Stimulated activated naive CD4-positive, alpha-beta T cell (primary cell): Measurements from ENCODE around the gene RGS7.
"Not testable (repeated sequence)": the region's sequence is repeated elsewhere in the genome, so short reads cannot be mapped to it uniquely, and the experiment has no call there.

Experiments used
- DNase-seq, 6 experiments: peaks; one replicate each; lab custom pipeline; 2025; lab: John Stamatoyannopoulos, UW

The RGS7 gene

DNA sequence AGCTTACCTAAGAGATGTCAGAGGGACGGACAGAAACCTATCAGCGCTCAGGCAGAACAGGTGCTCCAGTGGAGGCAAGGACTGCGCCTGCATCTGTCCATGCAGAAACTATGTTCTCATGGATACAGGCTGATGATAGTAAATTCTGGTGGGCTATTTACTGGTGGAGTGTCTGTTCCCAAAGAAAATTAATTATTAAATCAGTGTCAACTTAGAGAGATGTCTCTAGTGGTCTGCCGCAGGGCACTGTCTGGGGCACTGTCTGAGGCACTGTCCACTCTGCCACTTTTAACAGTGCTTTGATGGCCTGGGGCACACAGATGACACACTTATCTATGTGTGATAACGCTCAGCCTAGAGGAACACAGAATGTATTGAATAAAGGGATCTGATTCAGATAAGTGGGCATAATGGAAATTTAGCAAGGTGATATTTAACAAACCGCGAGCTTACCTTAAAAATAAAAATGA lies 148.1 kb downstream of the RGS7 start:
- no peak for DNase-seq

DNA sequence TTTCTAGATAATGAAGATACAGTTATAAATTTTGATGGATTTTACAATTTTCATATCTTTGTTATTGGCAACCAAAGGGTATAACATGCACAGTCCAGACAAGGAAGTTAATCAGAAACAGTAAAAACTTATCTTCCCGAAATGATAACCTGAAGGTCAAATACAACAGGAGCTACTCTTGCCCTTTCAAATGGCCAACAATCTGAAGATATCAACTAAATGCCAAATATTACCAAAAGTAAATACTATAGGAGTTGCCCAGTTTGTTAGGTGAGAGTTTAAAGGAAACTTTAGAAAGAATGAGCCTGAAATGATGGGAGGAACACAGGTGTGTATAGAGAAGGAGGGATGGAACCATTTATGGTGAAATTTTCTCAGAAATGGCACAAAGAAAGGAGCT lies 153.2 kb downstream of the RGS7 start:
- no peak for DNase-seq

DNA sequence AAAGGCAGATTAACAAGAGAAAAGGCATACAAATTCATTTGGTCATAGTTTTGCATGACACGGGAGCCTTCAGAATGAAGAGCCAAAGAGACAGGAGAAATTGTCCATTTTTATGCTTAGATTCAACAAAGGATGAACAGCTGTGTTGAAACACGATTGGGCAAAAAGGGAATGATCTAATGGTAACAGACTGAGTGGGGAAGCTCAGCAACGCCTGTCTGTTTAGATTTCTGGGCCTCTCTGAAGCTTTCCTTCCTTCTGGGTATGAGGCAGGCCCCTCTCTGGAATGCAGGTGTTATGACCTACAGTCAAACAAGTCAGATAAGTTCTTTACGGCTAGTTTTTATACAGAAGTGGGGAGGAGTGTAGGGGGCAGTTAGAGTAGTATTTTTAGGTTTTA lies 154.6 kb downstream of the RGS7 start:
- DNase-seq, result no peak

DNA sequence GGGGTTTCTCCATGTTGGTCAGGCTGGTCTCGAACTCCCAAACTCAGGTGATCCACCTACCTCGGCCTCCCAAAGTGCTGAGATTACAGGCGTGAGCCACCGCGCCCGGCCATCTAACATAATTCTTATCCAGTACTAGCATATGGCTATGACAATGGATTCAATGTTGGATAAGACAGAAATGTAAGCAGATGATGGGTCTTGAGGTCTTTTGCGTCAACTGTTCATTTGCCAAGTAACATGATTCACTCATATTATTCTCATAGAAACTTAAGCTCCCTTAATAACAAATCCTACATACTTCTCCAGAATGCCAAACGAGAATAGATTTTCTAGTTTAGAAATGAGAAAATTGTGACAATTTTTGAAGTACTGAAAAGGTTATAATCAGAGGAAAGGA lies 170.3 kb downstream of the RGS7 start:
- no peak for DNase-seq

DNA sequence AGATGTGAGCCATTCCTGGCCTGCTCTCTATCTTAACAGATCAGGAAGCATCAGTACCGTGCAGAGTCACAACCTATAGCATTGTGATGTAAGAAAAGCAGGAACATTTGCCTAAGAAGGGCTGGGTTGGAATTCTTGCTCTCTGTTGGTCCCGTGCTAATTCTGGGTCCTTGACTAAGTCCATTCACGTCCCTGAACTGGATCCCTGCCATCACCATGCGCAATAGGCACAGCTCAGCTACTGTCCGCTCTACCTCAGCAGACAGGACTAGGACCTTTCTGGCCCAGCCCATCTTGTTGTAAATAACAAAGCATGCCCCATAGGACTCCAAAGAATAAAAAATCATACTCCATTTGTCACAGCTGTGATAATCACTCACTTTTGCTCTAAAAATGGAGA lies 175.0 kb downstream of the RGS7 start:
- no peak for DNase-seq

DNA sequence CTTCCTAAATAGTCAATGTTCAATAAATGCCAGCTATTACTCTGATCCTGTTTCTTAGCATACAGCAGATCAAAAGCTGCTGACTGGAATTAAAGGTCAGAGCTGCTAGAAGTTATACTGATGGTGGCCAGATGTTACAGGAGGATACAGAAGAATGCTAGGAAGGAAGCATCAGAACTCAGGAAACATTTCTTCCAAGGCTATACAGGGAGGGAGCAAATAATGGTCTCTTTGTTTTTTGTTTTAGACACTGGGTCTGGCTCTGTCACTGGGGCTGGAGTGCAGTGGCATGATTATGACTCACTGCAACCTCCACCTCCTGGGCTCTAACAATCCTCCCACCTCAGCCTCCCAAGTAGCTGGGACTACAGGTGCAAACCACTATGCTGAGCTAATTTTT lies 175.5 kb downstream of the RGS7 start:
- DNase-seq, result no peak

DNA sequence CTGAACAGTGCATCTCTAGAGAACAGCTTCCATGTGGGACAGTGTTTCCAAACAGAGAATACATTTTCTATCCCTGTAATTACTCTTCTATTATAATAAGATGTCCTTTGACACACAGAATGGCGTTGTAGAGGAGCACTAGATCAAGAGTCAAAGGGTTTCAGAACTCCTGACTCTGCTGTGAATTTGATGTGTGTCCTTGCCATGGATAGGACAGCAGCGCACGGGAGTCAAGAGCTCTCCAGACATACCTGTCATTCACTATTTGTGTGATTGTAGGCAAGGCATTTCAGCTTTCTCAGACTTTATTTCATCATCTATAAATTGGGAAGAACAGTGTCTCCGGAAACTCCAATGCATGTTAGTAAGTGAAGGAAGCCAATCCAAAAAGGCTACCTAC lies 176.4 kb downstream of the RGS7 start:
- DNase-seq, result no peak

DNA sequence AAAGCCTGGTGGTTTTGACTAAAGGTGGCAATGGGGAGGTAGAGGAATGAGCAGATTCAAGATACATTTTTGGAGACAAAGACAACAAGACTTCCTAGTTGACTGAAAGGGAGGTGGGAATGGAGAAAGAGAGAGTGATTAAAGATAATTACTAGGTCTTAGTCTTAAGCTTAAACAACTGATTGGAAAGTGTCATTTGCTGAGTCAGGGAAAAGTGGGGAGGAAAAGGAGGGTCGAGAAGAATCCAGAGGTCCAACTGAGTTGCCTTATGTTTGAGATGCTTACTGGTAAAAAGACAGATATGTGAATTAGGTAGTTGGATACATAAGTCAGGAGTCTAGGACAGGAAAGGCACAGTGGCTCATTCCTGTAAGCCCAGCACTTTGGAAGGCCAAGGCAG lies 179.3 kb downstream of the RGS7 start:
- DNase-seq, result no peak

DNA sequence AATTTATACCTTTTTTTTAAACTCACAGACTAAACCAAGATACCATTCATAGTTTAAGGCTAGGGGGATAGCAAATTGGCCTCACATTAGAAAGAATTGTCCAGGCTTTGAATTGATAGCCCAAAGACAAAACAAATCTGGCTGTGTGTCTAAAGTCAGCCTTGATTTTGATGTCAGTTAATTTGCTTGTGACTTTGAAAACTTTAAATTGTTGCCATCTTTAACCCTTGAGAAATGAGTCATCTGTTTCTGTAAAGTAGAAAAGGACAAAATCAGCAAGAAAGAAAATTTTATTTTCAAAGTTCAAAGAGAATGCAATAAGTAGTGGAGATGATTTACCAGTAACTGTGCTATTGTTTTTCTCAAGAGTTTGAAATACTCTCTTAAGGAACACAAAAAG lies 184.5 kb downstream of the RGS7 start:
- no peak for DNase-seq

DNA sequence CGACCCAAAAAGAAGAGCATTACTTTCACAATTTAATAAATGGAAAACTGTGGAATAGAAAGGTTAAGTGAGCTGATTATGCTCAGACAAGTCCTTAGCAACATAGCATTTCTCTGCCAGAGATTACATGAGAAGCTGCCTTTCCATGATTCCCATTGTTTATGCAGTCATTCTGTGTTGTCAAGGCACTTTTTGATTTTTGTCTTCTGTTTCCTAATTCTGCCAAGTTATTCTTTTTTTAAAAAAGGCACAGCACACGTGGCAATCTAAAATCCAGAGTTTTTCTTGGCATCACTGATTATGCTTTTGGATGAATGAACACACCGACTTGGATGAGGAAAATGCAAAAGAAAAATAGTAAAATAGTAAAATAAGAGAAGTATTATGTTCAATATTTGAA lies 185.0 kb downstream of the RGS7 start:
- DNase-seq, result no peak

DNA sequence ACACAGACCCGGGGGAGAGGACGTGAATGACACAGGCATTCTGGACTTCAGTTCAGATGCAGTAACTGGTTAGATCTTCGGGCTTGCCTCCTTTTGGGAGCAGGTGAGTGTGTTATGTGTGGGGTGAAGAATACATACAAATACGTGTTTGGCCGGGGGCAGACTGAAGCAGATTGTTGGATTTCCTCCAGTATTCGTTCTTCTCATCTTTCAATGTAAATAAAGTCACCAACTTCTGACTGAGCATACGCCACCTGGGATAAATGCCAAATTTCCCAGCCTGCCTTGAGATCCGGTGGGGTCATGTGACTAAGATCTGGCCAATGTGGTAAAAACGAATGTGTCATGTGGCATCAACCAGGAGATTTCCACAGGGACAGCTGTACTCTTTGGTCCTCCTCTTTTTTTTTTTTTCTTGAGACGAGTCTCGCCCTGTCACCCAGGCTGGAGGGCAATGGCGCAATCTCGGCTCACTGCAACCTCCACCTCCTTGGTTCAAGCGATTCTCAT lies 189.8 kb downstream of the RGS7 start:
- DNase-seq, result no peak

DNA sequence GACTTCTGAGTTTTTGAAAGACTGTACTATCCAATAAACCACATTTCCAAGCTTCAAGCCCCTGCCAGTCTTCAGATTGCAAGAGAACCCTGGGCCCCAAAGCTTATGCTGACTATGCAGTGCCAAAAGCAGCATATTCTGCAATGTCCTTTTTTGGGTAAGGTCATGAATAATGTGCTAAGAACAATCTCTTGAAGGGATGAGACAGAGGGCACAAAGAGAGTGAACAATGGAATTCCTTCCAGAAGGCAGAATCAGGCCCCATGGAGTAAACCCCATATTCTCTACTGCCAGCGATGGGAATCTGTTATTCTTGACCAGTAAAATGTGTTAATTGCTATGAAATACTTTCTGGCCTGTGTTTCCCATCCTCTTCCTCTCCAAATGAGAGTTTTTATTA lies 190.4 kb downstream of the RGS7 start:
- DNase-seq, result no peak

DNA sequence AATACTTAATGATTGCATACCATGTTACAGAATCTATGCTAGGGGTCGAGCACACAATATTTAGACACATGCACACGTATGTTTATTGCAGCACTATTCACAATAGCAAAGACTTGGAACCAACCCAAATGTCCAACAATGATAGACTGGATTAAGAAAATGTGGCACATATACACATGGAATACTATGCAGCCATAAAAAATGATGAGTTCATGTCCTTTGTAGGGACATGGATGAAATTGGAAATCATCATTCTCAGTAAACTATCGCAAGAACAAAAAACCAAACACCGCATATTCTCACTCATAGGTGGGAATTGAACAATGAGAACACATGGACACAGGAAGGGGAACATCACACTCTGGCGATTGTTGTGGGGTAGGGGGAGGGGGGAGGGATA lies 191.7 kb downstream of the RGS7 start:
- not testable (repeated sequence) for DNase-seq

DNA sequence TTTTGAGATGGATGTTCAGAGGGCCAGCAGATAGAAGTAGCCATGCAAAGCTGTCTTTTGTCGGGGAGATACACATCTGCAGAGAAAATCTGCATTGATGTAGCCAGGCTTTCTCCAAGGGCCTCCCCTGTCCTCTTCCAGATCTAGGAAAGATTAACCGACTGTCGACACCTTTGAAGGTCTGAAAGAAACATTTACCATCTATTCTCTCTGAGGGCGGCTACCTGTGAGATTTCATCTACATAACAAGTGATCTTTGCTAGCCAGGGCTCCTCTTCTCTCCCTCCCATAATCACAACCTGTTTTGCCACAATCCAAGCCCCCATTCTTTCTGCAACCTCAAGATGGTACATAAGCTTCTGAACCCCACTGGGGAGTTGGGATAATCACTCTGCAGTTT lies 193.6 kb downstream of the RGS7 start:
- no peak for DNase-seq

DNA sequence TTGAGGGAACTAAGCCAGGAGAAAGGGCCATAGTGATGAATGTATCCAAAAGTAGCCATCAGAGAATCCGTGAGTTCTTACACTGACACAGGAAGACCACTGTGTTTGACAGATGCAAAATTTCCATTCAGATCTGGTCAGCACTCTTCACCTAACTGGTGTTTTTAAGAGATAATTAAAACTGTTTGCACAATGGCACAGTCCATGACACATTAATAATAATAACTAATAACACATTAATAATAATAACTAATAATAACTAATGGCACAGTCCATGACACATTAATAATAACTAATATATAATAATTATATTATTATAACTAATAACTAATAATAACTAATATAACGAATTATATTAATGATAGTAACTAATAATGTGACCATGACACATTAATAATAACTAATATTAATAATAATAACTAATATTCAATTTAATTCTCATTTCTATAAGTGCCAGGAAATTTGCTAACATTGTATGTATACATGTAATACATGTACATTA lies 195.8 kb downstream of the RGS7 start:
- DNase-seq, result no peak

DNA sequence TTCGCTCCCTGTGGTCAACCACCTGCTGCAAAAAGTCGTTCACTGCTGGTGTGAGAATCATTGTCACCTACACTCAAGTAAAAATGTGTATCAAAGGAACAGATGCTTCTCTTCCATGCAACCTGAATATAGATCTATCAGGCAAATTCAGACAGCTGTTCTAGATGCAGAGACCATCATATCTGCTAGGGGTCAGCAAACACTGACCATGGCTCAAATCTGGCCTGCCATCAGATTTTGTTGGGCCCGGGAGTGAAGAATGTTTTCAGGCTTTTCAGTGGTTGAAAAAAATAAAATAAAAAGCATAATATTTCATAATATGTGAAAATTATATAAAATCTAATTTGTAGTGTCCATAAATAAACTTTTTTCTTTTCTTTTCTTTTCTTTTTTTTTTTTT lies 199.6 kb downstream of the RGS7 start:
- DNase-seq, result no peak

DNA sequence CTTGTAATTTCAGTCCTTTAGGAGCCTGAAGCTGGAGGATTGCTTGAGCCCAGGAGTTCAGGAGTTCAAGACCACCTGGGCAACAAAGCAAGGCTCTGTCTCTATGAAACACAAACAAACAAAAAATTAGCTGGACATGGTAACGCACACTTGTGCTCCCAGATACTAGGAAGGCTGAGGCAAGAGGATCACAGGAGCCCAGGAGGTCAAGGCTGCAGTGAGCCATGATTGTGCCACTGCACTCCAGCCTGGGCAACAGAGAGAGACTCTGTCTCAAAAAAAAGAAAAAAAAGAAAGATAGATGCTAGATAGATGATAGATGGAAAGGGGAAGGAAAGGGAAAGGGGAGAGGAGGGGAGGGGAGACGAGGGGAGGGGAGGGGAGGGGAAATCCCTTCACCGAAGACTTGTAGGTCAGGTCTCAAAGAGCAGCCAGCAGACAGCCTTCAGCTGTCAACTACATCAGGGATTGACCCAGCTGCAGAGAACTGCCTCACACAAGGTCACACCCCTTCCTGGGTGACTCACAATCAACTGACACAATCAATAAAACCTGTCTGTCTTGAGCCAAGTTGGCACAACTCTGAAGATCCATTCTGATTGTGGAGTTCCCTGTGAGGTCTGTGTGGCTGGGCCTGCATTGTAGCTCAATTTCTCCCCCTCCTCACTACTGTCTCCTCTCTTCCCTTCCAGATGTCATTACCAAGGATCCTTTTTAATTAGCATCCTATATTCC lies 200.6 kb downstream of the RGS7 start:
- DNase-seq, result no peak

DNA sequence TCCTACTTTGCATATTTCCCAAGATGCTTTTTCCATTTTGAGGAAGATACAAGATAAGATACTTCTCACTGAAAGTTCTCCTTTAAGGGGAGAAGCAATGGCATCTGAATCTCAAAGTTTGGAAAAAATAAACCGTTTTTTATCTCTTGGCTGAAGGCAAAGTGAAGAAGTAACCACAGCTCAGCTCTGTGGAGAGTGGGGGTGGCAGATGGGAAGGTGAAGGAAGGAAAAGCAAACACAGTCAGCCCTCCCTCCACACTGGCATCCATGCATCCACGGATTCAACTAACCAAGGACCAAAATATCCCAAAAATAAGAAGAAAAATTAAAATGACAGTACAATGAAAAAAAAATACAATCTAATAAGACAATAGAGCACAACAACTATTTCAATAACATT lies 211.1 kb downstream of the RGS7 start:
- no peak for DNase-seq

DNA sequence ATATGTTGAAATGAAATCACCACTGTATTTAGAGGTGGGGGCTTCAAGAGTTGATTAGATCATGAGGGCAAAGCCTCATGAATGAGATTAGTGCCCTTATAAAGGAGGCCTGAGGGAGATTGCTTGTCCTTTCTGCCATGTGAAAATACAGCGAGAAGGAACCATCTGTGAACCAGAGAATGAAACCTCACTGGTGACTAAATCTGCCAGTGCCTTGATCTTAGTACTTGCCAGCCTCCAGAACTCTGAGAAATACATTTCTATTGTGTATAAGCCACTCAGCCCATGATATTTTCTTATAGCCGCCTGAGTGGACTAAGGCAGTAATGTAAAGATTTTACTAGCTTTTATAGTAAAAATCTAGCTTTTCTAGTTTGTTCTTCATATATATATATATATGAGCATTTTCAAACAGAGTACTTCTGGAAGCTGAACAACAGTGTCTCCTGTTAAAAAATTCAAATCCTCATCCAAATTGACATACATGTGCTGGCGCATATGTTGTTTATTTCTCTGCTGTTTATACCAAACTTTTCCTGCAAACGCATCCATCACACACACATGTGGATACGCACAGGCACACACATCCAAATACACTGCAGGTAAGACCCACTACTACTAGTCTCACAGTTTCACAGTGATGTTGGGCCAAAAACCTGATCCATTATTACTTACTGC lies 213.1 kb downstream of the RGS7 start:
- no peak for DNase-seq

DNA sequence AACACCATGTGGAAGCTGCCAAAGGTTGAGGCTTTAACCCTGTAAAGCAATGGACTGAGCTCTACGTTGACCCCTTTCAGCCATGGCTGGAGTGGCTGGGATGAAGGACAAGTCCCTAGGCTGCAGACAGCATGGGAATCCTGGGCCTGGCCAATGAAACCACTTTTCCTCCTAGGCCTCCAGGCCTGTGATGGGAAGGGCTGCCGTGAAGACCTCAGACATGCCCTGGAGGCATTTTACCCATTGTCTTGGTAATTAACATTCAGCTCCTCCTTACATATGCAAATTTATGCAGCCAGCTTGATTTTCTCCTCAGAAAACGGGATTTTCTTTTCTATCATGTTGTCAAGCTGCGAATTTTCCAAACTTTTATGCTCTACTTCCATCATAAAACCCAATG lies 214.5 kb downstream of the RGS7 start:
- DNase-seq, result no peak

DNA sequence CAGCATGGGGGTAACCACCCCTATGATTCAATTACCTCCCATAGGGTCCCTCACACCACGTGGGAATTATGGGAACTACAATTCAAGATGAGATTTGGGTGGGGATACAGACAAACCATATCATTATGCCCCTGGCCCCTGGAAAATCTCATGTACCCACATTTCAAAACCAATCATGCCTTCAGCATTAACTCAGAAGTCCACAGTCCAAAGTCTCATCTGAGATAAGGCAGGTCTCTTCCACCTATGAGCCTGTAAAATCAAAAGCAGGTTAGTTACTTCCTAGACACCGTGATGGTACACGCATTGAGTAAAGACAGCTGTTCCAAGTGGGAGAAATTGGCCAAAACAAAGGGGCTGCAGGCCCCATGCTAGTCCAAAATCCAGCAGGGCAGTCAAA lies 215.4 kb downstream of the RGS7 start:
- not testable (repeated sequence) for DNase-seq

DNA sequence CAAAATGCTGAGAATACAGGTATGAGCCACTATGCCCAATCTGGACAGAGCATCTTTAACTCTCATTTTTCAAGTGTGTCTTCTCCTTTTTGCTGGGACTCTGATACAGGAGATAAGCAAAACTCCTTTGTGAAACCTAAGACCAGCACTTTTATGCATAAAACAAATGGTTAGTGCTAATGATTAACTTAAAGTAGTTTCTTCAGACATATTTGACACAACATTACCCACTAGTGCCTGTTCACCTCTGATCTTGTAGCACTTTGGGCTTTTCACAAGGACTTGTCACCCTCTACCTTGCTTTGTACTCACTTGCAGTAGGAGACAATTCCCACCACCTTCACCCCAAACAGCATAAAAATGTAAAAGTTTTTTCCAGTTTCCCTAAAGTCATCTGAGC lies 216.3 kb downstream of the RGS7 start:
- DNase-seq, result no peak

DNA sequence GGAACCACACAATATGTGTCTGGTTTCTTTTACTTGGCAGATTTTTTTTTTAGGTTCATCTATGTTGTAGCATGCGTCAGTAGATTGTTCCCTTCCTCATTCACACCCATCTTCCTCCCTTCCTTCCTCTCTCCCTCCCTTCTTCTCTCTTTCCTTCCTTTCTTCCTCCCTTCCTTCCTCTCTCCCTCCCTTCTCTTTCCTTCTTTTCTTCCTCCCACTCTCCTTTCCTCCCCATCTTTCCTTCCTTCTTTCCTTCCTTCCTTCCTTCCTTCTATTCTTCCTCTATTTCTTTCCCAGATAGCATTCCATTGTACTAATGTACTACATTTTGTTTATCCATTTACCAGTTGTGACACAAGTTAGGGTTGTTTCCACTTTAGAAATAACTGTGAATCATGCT lies 218.0 kb downstream of the RGS7 start:
- no peak for DNase-seq

DNA sequence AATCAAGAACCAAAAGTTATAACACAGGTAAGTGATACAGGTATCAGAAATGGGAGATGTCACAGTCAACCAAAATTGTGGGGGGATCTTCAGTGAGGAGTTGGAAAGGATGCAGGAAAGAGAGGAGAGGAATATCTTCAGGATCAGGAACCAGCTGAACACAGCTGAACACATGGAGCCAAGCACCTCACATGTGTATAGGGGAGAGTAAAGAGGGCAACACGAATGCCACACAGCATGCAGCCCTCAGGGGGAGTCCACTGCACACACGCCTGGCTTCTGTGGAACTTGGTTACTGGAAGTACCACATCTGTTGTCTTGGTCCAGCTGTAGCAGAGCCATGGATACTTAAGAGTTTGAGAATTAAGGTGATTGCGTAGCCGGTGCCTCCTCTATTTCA lies 218.8 kb downstream of the RGS7 start:
- no peak for DNase-seq
